H1 (cell line): ENCODE results near the gene TOR4A. TPM values are rescaled to one million over a fixed set of nuclear protein-coding genes. Genes with fewer than 3 reads are reported as not detected.

ENCODE experiments used
- CTCF ChIA-PET: fragments of 300-600 bp; sonication (Branson Sonifier 250); formaldehyde crosslinking; loops from one replicate; lab custom pipeline; 2021; ENCODE audit not compliant: partially characterized antibody; lab: Charles Lee
- POLR2A ChIA-PET: fragments of 300-600 bp; sonication (Branson Sonifier 250); formaldehyde crosslinking; loops from one replicate; lab custom pipeline; 2021; ENCODE audit warnings: inconsistent platforms; ENCODE audit not compliant: partially characterized antibody; lab: Charles Lee
- DNase-seq, 2 experiments: peaks; one replicate each; pipeline versions ENCODE4 v3.0.0 to v3.0.0-alpha.2; 2010 to 2022; ENCODE audit warnings: low spot score in 2 of 2, low read depth in 1 of 2, mixed read lengths in 1 of 2
- FAIRE-seq: peaks from 2 replicates; lab custom pipeline; 2011; peaks lifted over from hg19 to GRCh38; lab: Jason Lieb, UNC
- H2AFZ ChIP-seq: 2 replicates; pipeline ENCODE4 v1.8.1; 2012; ENCODE audit warnings: low read length, inconsistent platforms
- H2AK5ac ChIP-seq: 2 replicates; pipeline ENCODE4 v1.6.1; 2013; ENCODE audit warnings: low read depth, low read length
- H2BK120ac ChIP-seq: replicated peaks from 2 replicates; pipeline ENCODE3; 2013; ENCODE audit warnings: low read depth, low read length, inconsistent platforms
- H2BK12ac ChIP-seq: 2 replicates; pipeline ENCODE4 v1.6.1; 2013; ENCODE audit warnings: low read depth, low read length
- H2BK15ac ChIP-seq: 2 replicates; pipeline ENCODE4 v1.6.1; 2013; ENCODE audit warnings: low read length
- H2BK20ac ChIP-seq: 2 replicates; pipeline ENCODE4 v1.6.1; 2013; ENCODE audit warnings: low read length
- H2BK5ac ChIP-seq: 2 replicates; pipeline ENCODE4 v1.6.1; 2013; ENCODE audit warnings: low read depth, low read length
- H3K14ac ChIP-seq: 2 replicates; pipeline ENCODE4 v1.6.1; 2013; ENCODE audit warnings: inconsistent platforms; ENCODE audit not compliant: insufficient read length
- H3K18ac ChIP-seq: 2 replicates; pipeline ENCODE4 v1.6.1; 2013; ENCODE audit warnings: low read length; ENCODE audit errors: extremely low read depth
- H3K23ac ChIP-seq: 2 replicates; pipeline ENCODE4 v1.6.1; 2013; ENCODE audit warnings: inconsistent platforms; ENCODE audit not compliant: insufficient read length
- H3K23me2 ChIP-seq: 2 replicates; pipeline ENCODE4 v1.6.1; 2013; ENCODE audit warnings: low read depth, low read length
- H3K27ac ChIP-seq: 2 replicates; pipeline ENCODE4 v1.6.1; 2011; ENCODE audit warnings: low read depth, low read length, inconsistent platforms
- H3K27me3 ChIP-seq, 4 experiments: replicated peaks in 1 of 4; 1 replicate in 1 of 4; 2 replicates in 3 of 4; pipeline versions ENCODE4 v1.6.1 to v1.8.1; 2011 to 2013; ENCODE audit warnings: low read length in 3 of 4, mild to moderate bottlenecking in 3 of 4, inconsistent platforms in 2 of 4, mixed read lengths in 2 of 4, moderate library complexity in 1 of 4; ENCODE audit not compliant: control insufficient read depth in 3 of 4, insufficient read depth in 3 of 4; ENCODE audit errors: extremely low read depth in 1 of 4
- H3K36me3 ChIP-seq, 4 experiments: 2 replicates each; pipeline versions ENCODE4 v1.6.1 to v1.8.1; 2011 to 2013; ENCODE audit warnings: mild to moderate bottlenecking in 4 of 4, low read length in 3 of 4, moderate library complexity in 2 of 4, control low read depth in 1 of 4, inconsistent platforms in 1 of 4; ENCODE audit not compliant: insufficient read depth in 4 of 4, control insufficient read depth in 2 of 4
- H3K4ac ChIP-seq: replicated peaks from 2 replicates; pipeline ENCODE3; 2013; ENCODE audit warnings: low read length, low read depth, mixed read lengths, inconsistent platforms; ENCODE audit not compliant: insufficient read length
- H3K4me1 ChIP-seq, 4 experiments: replicated peaks in 1 of 4; 1 replicate in 1 of 4; 2 replicates in 3 of 4; pipeline versions ENCODE4 v1.6.1 to v1.8.1; 2011 to 2013; ENCODE audit warnings: low read length in 3 of 4, inconsistent platforms in 2 of 4, mixed read lengths in 1 of 4; ENCODE audit not compliant: insufficient read depth in 4 of 4, control insufficient read depth in 3 of 4
- H3K4me2 ChIP-seq, 2 experiments: 2 replicates each; pipeline versions ENCODE4 v1.6.1 to v1.8.1; 2011 to 2013; ENCODE audit warnings: low read depth in 2 of 2, low read length in 2 of 2, control low read depth in 1 of 2, inconsistent platforms in 1 of 2, mild to moderate bottlenecking in 1 of 2; ENCODE audit not compliant: insufficient read depth in 1 of 2
- H3K4me3 ChIP-seq, 4 experiments: fragments of 200-600, 300-600 bp in 1 of 4; sonication (generic), shearing (Covaris generic), sonication (Bioruptor Twin) in 1 of 4; 2 replicates each; pipeline versions ENCODE4 v1.5.1 to v1.8.1; 2011 to 2016; ENCODE audit warnings: low read length in 4 of 4, low read depth in 3 of 4, control low read depth in 2 of 4, inconsistent platforms in 2 of 4, mild to moderate bottlenecking in 2 of 4, mixed read lengths in 1 of 4, moderate library complexity in 1 of 4; ENCODE audit not compliant: insufficient read depth in 2 of 4; ENCODE audit errors: extremely low read depth in 1 of 4
- H3K56ac ChIP-seq: replicated peaks from 2 replicates; pipeline ENCODE3; 2013; ENCODE audit warnings: low read depth, mild to moderate bottlenecking, mixed read lengths, low read length, inconsistent platforms; ENCODE audit not compliant: insufficient read length
- H3K79me1 ChIP-seq: 2 replicates; pipeline ENCODE4 v1.6.1; 2013; ENCODE audit warnings: low read depth, low read length, control low read depth
- H3K79me2 ChIP-seq, 2 experiments: 2 replicates each; pipeline versions ENCODE4 v1.6.1 to v1.8.1; 2012 to 2013; ENCODE audit warnings: low read length in 2 of 2, mild to moderate bottlenecking in 2 of 2, inconsistent platforms in 1 of 2; ENCODE audit not compliant: insufficient read depth in 2 of 2, control insufficient read depth in 1 of 2
- H3K9ac ChIP-seq, 4 experiments: replicated peaks in 1 of 4; 1 replicate in 1 of 4; 2 replicates in 3 of 4; pipeline versions ENCODE4 v1.6.1 to v1.8.1; 2011 to 2013; ENCODE audit warnings: low read depth in 3 of 4, low read length in 3 of 4, control low read depth in 2 of 4, mild to moderate bottlenecking in 2 of 4, moderate library complexity in 2 of 4, inconsistent platforms in 1 of 4; ENCODE audit errors: extremely low read depth in 1 of 4
- H3K9me3 ChIP-seq, 2 experiments: 2 replicates each; pipeline versions ENCODE4 v1.6.1 to v1.8.1; 2012 to 2013; ENCODE audit warnings: mild to moderate bottlenecking in 2 of 2, moderate library complexity in 2 of 2, control low read depth in 1 of 2, inconsistent platforms in 1 of 2, low read depth in 1 of 2, low read length in 1 of 2, mixed read lengths in 1 of 2; ENCODE audit not compliant: insufficient read depth in 2 of 2
- H4K20me1 ChIP-seq, 2 experiments: replicated peaks in 1 of 2; 2 replicates each; pipeline versions ENCODE3 to v1.8.1; 2011 to 2013; ENCODE audit warnings: inconsistent platforms in 2 of 2, low read length in 2 of 2, mild to moderate bottlenecking in 1 of 2; ENCODE audit not compliant: insufficient read depth in 2 of 2, control insufficient read depth in 1 of 2
- H4K5ac ChIP-seq: 2 replicates; pipeline ENCODE4 v1.6.1; 2013; ENCODE audit warnings: low read length, low read depth, mixed read lengths, inconsistent platforms; ENCODE audit not compliant: insufficient read length
- H4K8ac ChIP-seq: 2 replicates; pipeline ENCODE4 v1.8.0; 2013; ENCODE audit warnings: mild to moderate bottlenecking, moderate library complexity, low read length, inconsistent platforms; ENCODE audit not compliant: insufficient read depth; ENCODE audit errors: extremely low read depth
- H4K91ac ChIP-seq: replicated peaks from 2 replicates; pipeline ENCODE3; 2013; ENCODE audit warnings: low read length, mixed read lengths, inconsistent platforms; ENCODE audit not compliant: insufficient read length
- CBX5 ChIP-seq: fragments of 300-800, 300-1000 bp; sonication (generic); IDR thresholded peaks from 2 replicates; pipeline ENCODE4 v1.7.1; 2016; ENCODE audit warnings: antibody characterized with exemption, low read length, low read depth
- CTCF ChIP-seq, 3 experiments: IDR thresholded peaks; 1 replicate in 2 of 3; 2 replicates in 1 of 3; pipeline versions ENCODE4 v1.5.1 to v1.6.1; 2011; ENCODE audit warnings: low read length in 3 of 3, mild to moderate bottlenecking in 3 of 3, inconsistent platforms in 2 of 3, low read depth in 1 of 3, moderate library complexity in 1 of 3; ENCODE audit not compliant: insufficient read depth in 1 of 3; ENCODE audit errors: control extremely low read depth in 1 of 3
- EZH2 ChIP-seq: fragments of 200-600 bp; sonication (generic); IDR thresholded peaks from 2 replicates; pipeline ENCODE4 v1.7.1; 2012; ENCODE audit warnings: low read depth, mild to moderate bottlenecking, moderate library complexity, low read length, inconsistent platforms; ENCODE audit not compliant: severe bottlenecking
- HDAC2 ChIP-seq, 2 experiments: fragments of 300-600 bp in 1 of 2; sonication (generic) in 1 of 2; IDR thresholded peaks; 2 replicates each; pipeline ENCODE4 v1.6.1; 2011 to 2012; ENCODE audit warnings: low read depth in 2 of 2, low read length in 2 of 2, mild to moderate bottlenecking in 2 of 2, moderate library complexity in 2 of 2, borderline replicate concordance in 1 of 2, inconsistent platforms in 1 of 2
- KDM5A ChIP-seq: fragments of 200-600 bp; IDR thresholded peaks from 2 replicates; pipeline ENCODE4 v1.7.1; 2012; ENCODE audit warnings: mild to moderate bottlenecking, low read length, inconsistent platforms, mixed read lengths
- RBBP5 ChIP-seq: IDR thresholded peaks from 2 replicates; pipeline ENCODE4 v1.7.1; 2012; ENCODE audit warnings: low read depth, mild to moderate bottlenecking, inconsistent platforms, low read length, moderate library complexity, borderline replicate concordance
- SIN3A ChIP-seq, 2 experiments: IDR thresholded peaks in 1 of 2; conservative IDR thresholded peaks in 1 of 2; 2 replicates each; pipeline ENCODE4 v1.6.1; 2011 to 2012; ENCODE audit warnings: low read length in 2 of 2, improper control_type of control experiment in 1 of 2, low read depth in 1 of 2, mild to moderate bottlenecking in 1 of 2
- TEAD4 ChIP-seq: IDR thresholded peaks from 2 replicates; pipeline ENCODE4 v1.6.1; 2012; ENCODE audit warnings: low read depth, low read length, inconsistent platforms, mixed read lengths
- WGBS, 2 experiments: shearing (Covaris generic) in 1 of 2; methylation state at CpG; one replicate each; pipeline versions ENCODE4 v1.1.6 to v1.1.7; 2013 to 2015; ENCODE audit warnings: low lambda C conversion rate in 2 of 2, mixed read lengths in 2 of 2, inconsistent platforms in 1 of 2, low coverage in 1 of 2, missing lambda C conversion rate in 1 of 2; ENCODE audit not compliant: insufficient replicate concordance in 2 of 2, insufficient coverage in 1 of 2, insufficient read length in 1 of 2; ENCODE audit errors: extremely low coverage in 1 of 2, missing lambda C conversion rate in 1 of 2; 5-methylcytosine and 5-hydroxymethylcytosine counted together
- polyA plus RNA-seq, 7 experiments: library from polyadenylated mRNA; depleted of rRNA in 3 of 7; stranded (reverse) in 5 of 7; unstranded in 2 of 7; fragments of >200 nt in 5 of 7; fragments of 200-250 nt in 2 of 7; gene quantifications; 1 replicate in 5 of 7; 2 replicates in 1 of 7; 4 replicates in 1 of 7; pipeline versions ENCODE4 v1.2.1 to v1.2.3, GENCODE V29; 2011 to 2013; ENCODE audit warnings: missing spikeins in 2 of 7, mixed read lengths in 2 of 7
- total RNA-seq: library from RNA; stranded (reverse); fragmentation: NEBNext Ultra II Directional; extraction: Animal tissue kit (Norgen Biotek cat#: 25700); gene quantifications from 2 replicates; pipeline ENCODE4 v1.2.1, GENCODE V29; 2021

The TOR4A gene
- total and polyA plus RNA-seq, 2 of the 8 experiments (the other 6 are each of a cell fraction or from before 2014, with no cell fraction given), result 8.4 to 9.3 TPM

- H3K79me2 ChIP-seq, result no peaks in the 10 kb centered on the region
- H3K18ac ChIP-seq, result no peak overlapping the region; the same call in 1 of the 2 replicates
- 81% methylated on average over 19 of the region's 24 CpGs; no CpG with 5 or more reads in 1 of the 2 experiments for WGBS, 2 experiments
- H3K36me3 ChIP-seq, result no peaks in the 10 kb centered on the region
- no peak overlapping the region for H2BK120ac ChIP-seq
- peak overlapping the region; percentile 9; the same call in 1 of the 2 replicates for H2AK5ac ChIP-seq
- H4K5ac ChIP-seq, result no peak overlapping the region
- no peak overlapping the region for H3K23ac ChIP-seq
- DNase-seq (no peak), FAIRE-seq (no peak)
- H3K23me2 ChIP-seq, result no peaks in the 10 kb centered on the region; the same call in 1 of the 2 replicates
- no peak overlapping the region for H2BK20ac ChIP-seq
- no peak overlapping the region for H3K4me3 ChIP-seq
- H4K91ac ChIP-seq, result no peak overlapping the region
- ChIA-PET CTCF (interaction anchor here (1.2 to 5.7 kb wide), 2 partner anchors 11 to 78 kb away, joined by 4 to 55 read pairs; partner anchors contain the start of gene NRARP), POLR2A (interaction anchor here (1.6 to 11.9 kb wide), 2 partner anchors 14 to 37 kb away, joined by 6 to 129 read pairs; partner anchors contain the start of genes NRARP and TOR4A)
- H3K27ac ChIP-seq, result no peak overlapping the region
- H3K4me1 ChIP-seq, result peaks cover 0 to 22% (median 13%) of the 10 kb centered on the region in 4 experiments; a peak in 6 of 7 replicates
- H2AFZ ChIP-seq, result no peak overlapping the region
- peaks cover 0 to 4% (median 0%) of the 10 kb centered on the region in 4 experiments; a peak in 1 of 7 replicates for H3K27me3 ChIP-seq
- no peak overlapping the region; the same call in 1 of the 2 replicates for H2BK15ac ChIP-seq
- H4K20me1 ChIP-seq, result no peaks in the 10 kb centered on the region
- H3K4ac ChIP-seq, result no peak overlapping the region
- no peaks in the 10 kb centered on the region for H3K9me3 ChIP-seq
- H3K14ac ChIP-seq, result no peak overlapping the region
- H4K8ac ChIP-seq, result no peak overlapping the region
- H3K56ac ChIP-seq, result no peak overlapping the region
- no peak overlapping the region; the same call in 1 of the 2 replicates for H2BK5ac ChIP-seq
- no peak overlapping the region for H3K4me2 ChIP-seq
- H3K9ac ChIP-seq, result no peak overlapping the region
- no peaks in the 10 kb centered on the region for H3K79me1 ChIP-seq
- H2BK12ac ChIP-seq, result no peak overlapping the region
- TF ChIP-seq HDAC2 (IDR thresholded peaks at IDR 0.05; ENCODE audit: borderline replicate concordance in 1 of 2, low read depth in 2 of 2, low read length in 2 of 2) (no peak), SIN3A (conservative IDR thresholded peaks at IDR 0.05 in 1 of 2, IDR thresholded peaks at IDR 0.05 in 1 of 2; ENCODE audit: low read depth in 1 of 2, low read length in 2 of 2) (no peak), RBBP5 (no peak), EZH2 (no peak), CBX5 (no peak), KDM5A (no peak), TEAD4 (no peak), CTCF (IDR thresholded peaks at IDR 0.05; ENCODE audit: control extremely low read depth in 1 of 3, insufficient read depth in 1 of 3, low read depth in 1 of 3, low read length in 3 of 3) (no peak)
These were observed 36.5 kb downstream of the TOR4A start for GRCh38 chr9:137313956-137314560.
